HG03139 (cell line): ENCODE data around the gene ZMIZ2.
"Not testable (repeated sequence)": the region's sequence is repeated elsewhere in the genome, so short reads cannot be mapped to it uniquely, and the experiment has no call there.

Experiments used
- ATAC-seq: cut with Tn5 transposase; IDR thresholded peaks from one replicate; pipeline ENCODE4 v1.9.1; 2021; ENCODE audit not compliant: unreplicated experiment

Gene ZMIZ2

GRCh38 chr7:44801890-44802289 lies 53.2 kb downstream of the ZMIZ2 start:
- no peak for ATAC-seq

GRCh38 chr7:44802418-44803025 lies 53.9 kb downstream of the ZMIZ2 start:
- no peak for ATAC-seq

GRCh38 chr7:44803828-44804519 lies 55.3 kb downstream of the ZMIZ2 start:
- not testable (repeated sequence) for ATAC-seq

GRCh38 chr7:44805950-44806349 lies 57.3 kb downstream of the ZMIZ2 start:
- no peak for ATAC-seq

GRCh38 chr7:44808914-44809393 lies 60.3 kb downstream of the ZMIZ2 start:
- no peak for ATAC-seq

- ATAC-seq, result no peak
Measured at GRCh38 chr7:44811093-44811492, 62.4 kb downstream of the ZMIZ2 start.

- ATAC-seq, result no peak
Measured at GRCh38 chr7:44811571-44811970, 62.9 kb downstream of the ZMIZ2 start.

- ATAC-seq, result no peak
Measured at GRCh38 chr7:44814919-44815318, 66.3 kb downstream of the ZMIZ2 start.

- no peak for ATAC-seq
Measured at GRCh38 chr7:44819292-44819691, 70.6 kb downstream of the ZMIZ2 start.
